GM12874 (cell line): ENCODE measurements around the gene MPV17.

Experiments
- CTCF ChIP-seq: IDR thresholded peaks from 2 replicates; pipeline ENCODE4 v1.5.1; 2011; ENCODE audit warnings: low read depth, mild to moderate bottlenecking, control low read depth, low read length, moderate library complexity; ENCODE audit not compliant: insufficient read depth

Gene MPV17

DNA sequence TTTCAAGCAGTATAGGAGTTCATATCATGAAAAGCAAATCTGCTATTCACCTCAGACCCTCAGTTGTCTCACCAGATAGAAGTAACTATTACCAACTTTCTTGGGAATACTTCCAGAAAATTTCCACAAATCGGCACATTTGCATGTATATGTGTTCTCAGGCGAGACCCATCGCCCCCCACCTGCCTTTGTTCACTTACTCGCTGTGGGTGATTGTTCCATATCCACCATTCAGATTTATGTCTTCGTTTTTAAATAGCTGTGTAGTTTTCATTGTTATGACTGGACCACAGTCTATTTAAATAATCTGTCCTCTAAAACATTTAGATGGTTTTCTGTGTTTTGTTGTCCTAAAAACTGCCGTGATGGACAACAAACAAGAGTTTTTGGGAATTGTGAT, 37.4 kb downstream of the MPV17 start:
- TF ChIP-seq CTCF, result no peak

DNA sequence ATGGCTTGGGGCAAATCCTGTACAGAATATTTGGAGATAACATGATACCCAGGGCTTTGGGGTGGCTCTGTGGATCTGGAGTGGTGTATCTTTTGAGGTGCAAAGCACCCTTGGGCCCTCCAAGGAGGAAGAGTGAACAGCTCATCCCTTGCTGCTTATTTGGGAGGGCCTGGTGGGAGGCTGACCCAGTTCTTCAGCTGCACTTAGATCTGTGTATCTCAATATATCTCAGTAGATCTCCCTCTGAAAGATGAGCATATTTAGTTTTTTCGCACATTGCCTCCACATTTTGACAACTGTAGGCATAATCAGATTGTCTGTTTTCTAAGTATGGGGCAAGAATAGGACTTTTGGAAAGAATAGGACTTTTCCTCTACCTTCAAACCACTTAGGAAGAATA, 37.9 kb downstream of the MPV17 start:
- no peak for TF ChIP-seq CTCF

DNA sequence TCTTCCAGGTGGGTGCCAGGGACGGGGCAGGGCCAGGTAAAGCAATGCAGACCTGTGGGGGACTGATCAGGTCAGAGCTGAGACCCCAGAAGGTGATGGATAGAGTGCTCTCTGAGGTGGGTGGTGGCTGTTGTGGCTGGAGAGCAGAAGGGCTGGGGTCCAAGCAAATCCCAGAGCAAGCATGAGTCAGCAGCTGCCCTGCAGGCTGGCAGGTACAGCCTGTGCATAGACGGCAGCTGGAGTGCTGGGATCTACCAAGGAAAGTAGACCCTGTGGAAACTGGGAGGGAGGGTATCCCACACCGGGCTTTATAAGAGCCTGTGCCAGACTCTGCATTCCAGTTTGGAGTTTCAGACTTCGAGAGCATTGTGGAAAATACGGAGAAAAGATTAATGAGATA, 40.0 kb downstream of the MPV17 start:
- no peak for TF ChIP-seq CTCF

GRCh38 chr2:27281855-27282559, 40.9 kb downstream of the MPV17 start, which contains the start of gene TRIM54:
TSS of gene TRIM54 (plus strand) at chr2:27282429. CDS start at chr2:27282732, 303 bp downstream.
- no peak for TF ChIP-seq CTCF

- TF ChIP-seq CTCF, result no peak
Observed at GRCh38 chr2:27281442-27281841, 41.5 kb downstream of the MPV17 start.

- no peak for TF ChIP-seq CTCF
Observed at GRCh38 chr2:27280826-27281225, 42.1 kb downstream of the MPV17 start.

DNA sequence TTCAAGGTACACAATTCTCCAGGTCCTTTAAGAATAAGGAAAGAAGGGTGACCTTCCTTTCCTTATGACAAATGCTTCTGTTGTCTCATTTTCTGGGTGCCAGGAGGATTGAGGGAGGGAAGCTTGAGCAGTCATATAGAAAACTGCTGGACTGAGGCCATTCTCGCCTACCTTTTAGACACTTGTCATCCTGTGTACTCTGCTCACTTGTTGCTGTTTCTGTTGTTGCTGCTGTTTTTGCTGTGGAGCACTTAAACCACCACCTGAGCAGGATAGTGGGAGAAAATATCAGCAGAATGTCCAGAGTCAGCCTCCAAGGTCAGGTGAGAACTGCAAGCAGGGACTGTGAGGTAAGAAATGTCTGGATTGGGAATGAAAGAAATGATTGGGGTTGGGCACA, 44.9 kb downstream of the MPV17 start:
- no peak for TF ChIP-seq CTCF
